SH-SY5Y (cell line): Measurements from ENCODE around the gene MCEMP1.

Experiments
- GATA2 ChIP-seq: IDR thresholded peaks from 2 replicates; pipeline ENCODE4 v1.6.1; 2011; ENCODE audit warnings: mild to moderate bottlenecking, low read depth, low read length
- GATA3 ChIP-seq: IDR thresholded peaks from 2 replicates; pipeline ENCODE4 v1.6.1; 2011; ENCODE audit warnings: low read depth, mild to moderate bottlenecking, low read length, moderate library complexity

Gene MCEMP1

DNA sequence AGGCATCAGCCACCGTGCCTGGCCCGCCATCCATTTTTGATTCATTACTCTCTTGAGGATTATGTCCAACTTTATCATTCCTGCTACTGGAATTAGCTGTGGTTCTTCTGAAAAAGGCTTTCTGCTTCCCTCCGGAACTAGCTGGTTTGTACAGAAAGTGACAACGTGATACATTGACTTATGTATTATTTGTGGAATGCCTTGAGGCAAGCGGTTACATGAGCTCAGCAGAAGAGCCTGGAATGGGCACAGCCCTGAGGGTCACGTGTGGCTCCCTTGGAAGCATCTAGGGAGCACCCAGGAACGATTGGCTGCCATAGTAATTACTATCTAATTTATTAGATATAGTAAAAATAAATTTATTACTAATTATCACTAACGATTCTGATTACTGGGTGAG, 22.5 kb upstream of the MCEMP1 start:
- TF ChIP-seq GATA2 (no peak), GATA3 (no peak)

DNA sequence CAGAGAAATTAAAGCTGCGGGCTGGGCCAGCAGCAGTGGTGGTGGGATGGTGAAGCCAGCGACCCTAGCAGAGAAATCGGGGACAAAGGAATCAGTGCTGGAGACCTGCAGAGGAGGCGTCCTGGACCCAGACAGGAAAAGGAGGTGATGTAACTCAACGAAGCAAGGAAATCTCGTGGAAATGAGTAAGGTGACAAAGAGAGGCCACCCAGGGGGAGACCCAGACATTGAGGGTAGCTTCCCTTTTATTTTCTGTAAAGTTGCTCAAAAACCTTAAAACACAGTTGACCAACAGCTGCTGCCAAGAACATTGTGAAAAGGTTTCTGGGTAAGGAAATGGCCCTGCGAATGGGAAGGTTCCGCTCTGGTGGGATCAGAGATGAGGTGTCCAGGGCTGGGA, 21.3 kb upstream of the MCEMP1 start:
- TF ChIP-seq GATA3 (no peak), GATA2 (no peak)

DNA sequence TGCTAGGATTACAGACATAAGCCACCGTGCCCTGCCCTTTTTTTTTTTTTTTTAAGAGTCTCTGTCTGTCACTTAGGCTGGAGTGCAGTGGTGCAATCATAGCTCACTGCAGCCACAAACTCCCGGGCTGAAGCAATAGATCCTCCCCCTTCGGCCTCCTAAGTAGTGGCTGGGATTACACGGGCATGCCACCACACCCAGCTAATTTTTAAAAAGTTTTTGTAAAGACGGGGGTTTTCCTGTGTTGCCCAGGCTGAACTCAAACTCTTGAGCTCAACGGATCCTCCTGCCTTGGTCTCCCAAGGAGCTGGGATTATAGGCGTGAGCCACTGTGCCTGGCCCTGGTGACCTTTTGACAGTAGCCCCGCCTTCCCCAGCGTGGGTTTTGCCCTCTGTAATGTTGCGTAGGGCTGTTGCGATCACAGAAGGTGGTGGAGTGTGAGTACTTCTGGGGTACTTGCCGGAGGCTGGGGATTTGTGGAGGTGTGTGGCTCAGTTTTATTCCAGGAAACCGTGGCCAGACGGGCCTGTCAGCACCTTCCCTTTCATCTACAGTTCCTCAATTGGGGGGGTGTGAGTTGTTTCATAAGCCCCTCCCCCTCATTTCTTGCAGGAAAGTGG, 19.6 kb upstream of the MCEMP1 start:
- TF ChIP-seq GATA3 (no peak), GATA2 (no peak)

DNA sequence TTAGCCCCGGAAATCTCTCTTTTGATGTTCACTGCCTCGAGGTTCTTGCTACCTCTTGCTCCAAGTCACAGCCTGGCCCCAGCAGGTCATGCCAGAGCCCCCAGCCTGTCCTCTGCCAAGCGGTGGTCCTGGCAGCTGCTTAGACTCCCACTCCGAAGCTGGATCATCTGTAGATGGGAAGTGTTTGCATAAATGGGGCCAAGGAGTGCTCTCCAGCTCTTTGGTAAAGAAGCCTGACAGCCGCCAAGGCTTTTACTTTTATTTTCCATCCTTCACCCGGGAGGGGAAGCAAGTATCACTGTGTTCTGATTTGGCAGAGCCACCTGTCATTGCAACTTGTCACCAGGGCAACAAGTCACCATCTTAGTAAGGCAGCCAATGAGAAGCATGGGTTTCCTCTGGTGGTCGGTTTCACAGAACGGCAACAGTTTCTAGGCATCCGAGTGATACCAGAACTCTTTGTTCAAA, 18.6 kb upstream of the MCEMP1 start:
- TF ChIP-seq GATA3: no peak
- no peak for TF ChIP-seq GATA2

DNA sequence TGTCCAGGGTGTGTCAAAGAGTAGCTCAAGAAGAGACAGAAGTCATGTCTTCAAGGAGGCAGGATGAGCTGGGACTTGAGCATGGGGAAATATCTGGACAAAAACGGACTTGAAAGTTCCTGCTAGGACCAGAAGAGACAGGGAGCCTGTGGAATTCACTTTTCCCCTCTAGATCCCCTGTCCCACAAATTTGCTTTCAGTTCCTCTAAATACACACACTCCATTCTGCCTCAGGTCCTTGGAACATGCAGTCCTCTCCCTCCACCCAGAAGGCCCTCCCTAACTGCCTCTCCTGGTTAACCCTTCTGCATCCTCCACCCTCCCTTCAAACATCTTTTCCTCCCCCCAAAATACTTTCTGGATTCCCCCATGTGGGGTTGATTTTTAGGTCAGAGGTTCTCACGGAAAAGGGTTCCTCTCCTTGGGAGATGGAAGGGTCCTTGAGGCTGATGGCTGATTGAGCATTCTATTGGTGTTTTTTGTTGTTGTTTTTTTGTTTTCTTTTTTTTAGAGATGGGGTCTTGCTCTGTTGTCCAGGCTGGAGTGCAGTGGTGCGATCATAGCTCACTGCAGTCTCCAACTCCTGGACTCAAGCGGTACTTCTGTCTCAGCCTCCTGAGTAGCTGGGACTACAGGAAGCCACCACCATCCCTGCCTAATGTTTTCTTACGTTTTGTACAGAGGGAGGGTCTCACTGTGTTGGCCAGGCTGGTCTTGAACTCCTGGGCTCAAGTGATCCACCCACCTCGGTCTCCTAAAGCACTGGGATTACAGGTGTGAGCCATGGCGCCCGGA, 14.9 kb upstream of the MCEMP1 start:
- no peak for TF ChIP-seq GATA3
- no peak for TF ChIP-seq GATA2

DNA sequence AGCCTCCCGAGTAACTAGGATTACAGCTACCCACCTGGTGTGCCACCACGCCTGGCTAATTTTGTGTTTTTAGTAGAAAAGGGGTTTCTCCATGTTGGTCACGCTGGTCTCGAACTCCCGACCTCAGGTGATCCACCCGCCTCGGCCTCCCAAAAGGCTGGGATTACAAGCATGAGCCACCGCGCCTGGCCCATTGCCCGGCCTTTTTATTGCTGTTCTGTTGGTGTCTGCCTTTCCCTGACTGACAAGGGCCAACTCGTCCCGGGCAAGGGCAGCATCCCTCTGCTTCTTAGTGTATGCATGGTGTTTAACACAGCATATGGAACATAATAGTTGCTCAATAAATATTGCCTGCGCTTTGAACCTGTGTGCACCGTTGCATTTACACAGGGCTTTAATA, 14.2 kb upstream of the MCEMP1 start:
- no peak for TF ChIP-seq GATA3
- TF ChIP-seq GATA2: no peak

DNA sequence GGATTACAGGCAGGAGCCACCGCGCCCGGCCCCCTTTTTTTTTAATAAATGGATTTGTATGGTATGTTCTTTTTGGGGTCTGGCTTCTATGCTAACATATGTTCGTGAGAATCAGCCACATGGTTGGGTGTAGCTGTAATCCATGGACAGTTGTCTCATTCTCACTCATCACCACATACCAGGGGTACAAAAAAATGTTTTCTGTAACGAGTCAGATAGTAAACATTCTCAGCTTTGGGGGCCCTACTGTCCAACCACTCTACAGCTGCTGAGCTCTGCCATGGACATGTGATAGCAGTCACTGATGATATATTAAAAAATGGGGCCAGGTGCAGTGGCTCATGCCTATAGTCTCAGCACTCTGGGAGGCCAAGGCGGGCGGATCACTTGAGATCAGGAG, 13.2 kb upstream of the MCEMP1 start:
- TF ChIP-seq GATA3 (no peak), GATA2 (no peak)

DNA sequence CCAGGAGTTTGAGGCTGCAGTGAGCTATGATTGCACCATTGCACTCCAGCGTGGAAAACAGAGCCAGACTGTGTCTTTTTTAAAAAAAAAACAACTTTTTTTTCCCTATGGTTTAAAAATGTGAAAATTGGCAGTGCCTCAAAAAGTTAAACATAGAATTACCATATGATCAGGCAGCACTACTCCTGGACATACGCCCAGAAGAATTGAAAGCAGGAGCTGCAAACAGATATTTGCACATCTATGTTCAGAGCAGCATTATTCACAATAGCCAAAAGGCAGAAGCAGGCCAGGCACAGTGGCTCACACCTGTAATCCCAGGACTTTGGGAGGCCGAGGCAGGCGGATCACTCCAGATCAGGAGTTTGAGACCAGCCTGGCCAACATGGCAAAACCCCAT, 11.8 kb upstream of the MCEMP1 start:
- TF ChIP-seq GATA3 (no peak), GATA2 (no peak)

DNA sequence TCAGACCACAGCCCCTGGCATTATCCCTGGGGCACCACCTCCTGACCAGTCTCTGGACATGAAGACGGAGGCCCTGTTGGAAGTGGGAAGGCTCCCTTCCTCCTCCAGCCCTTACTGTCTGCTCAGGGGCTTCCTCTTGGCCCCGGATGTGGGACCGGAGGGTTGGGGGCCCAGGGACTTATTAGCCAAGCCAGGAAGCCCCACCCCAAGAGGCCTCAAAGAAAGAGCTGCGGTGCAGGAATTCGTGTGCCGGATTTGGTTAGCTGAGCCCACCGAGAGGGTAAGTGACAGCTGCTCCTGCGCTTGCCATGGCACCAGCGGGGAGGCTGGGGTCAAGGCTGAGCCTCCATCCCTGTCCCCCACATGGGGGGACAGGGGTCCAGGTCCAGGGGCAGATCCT, 8.0 kb upstream of the MCEMP1 start, which contains the start of gene RETN:
Gene RETN, plus strand, starts transcription at position 208 of the 400 bp plus-strand sequence. CDS start 278 bp downstream, outside the sequence.
- TF ChIP-seq GATA2 (no peak), GATA3 (no peak)

DNA sequence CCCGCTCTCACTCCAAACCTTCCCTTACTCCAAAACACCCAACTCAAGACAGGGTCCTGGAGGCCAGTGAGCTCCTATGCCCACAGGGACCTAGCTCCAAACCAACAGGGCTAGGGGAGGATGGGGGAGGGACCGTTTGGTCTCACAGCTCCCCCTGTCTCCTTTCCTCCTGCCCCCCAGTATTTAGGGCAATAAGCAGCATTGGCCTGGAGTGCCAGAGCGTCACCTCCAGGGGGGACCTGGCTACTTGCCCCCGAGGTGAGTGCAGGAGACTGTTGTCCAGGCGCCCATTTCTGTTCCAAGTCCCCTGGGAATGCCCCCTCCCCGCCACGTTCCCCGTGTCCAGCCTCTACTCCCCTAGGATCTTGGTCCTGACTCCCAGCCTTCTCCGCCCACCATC, 7.2 kb upstream of the MCEMP1 start:
- TF ChIP-seq GATA2 (no peak), GATA3 (no peak)

DNA sequence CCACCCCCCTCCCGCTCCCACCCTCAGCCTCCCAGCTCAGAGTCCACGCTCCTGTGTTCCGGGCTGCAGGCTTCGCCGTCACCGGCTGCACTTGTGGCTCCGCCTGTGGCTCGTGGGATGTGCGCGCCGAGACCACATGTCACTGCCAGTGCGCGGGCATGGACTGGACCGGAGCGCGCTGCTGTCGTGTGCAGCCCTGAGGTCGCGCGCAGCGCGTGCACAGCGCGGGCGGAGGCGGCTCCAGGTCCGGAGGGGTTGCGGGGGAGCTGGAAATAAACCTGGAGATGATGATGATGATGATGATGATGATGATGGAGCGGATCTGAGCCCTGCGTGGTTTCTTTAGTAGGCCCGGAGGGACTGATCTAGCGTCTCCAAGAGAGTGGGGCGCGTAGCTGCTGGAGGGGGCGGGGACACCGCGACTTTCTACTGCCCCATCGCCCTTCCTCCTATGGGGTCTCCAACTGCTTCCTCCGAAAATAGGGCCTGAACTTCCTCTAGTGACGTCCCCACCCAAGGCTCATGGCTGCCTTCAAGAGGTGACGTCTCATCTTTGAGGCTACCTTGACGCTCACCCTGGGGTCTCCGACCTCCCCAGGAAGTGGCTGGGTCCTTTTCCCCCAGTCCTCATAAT, 6.6 kb upstream of the MCEMP1 start:
- TF ChIP-seq GATA2 (no peak), GATA3 (no peak)

DNA sequence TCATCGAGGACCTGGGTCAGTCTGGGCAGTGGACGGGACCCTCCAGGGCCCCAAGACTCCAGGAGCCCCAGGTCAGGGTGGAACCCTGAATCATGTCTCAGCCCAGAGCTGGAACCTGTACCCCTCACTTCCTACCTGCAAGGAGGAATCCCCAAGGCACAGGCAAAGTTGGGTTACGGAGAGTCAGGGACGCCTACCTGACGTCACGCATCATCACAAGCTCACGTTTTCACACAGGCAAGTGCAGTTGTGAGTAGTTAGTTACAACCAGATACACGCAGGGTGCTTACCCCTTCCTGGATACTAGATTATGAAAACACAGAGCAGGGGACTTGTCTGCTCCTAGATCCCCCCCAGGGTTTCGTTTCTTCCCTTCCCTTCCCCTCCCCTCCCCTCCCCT, 6.1 kb upstream of the MCEMP1 start:
- TF ChIP-seq GATA2 (no peak), GATA3 (no peak)

DNA sequence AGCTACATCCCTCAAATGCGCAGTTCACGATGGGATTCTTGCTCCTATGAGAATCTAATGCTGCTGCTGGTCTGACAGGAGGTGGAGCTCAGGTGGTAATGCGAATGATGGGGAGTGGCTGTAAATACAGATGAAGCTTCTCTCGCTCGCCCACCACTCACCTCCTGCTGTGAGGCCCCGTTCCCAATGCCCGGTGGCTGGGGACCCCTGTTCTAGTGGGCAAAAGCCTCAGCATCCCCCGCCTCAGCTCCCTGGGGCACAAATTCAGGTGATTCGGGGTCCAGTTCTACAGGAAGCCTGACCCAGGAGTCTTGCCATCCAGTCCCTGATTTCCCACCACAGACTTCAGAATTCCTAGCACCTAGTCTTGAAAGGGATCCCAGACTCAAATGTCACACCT, 4.4 kb upstream of the MCEMP1 start:
- no peak for TF ChIP-seq GATA2

DNA sequence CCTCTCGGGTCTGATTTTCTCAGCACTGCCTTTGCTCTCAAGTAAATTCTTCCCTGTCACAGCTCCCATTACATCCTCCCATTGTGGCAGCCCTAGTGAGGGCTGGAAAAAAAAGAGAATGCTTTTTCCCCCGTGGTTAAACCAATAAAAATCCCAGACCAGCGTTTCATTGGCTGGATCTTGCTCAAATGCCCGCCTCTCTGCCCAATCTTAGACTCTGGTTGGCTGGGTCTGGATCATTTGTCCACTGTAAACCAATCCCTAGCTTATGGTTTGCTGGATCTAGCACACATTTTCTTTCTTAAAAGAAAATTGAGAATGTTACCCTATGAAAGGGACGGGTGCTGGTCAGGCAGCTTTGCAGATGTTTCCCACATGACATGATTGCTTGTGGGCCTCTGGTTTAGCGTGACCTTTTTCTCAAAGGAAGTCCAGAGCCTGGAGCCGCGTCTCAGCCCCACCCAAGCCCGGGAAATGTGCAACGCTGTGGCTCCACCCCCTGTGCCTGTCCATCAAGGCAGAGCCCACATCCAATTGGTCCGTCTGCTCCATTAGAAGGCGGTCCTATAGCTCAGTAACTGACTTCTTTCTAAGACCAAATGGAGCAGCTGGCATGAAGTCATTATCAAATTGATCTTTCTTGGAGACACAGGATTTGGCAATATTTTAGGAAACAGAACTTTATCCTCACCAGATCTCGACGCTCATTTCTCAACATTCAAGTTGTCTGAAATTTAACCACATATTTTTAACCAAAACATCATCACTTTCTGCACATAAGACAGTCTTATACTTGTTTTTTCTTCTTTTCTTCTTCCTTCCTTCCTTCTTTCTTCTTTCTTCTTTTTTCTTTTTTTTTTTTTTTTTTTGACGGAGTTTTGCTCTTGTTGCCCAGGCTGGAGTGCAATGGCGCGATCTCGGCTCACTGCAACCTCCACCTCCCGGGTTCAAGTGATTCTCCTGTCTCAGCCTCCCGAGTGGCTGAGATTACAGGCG, 2.6 kb upstream of the MCEMP1 start:
- TF ChIP-seq GATA2 (no peak), GATA3 (no peak)

DNA sequence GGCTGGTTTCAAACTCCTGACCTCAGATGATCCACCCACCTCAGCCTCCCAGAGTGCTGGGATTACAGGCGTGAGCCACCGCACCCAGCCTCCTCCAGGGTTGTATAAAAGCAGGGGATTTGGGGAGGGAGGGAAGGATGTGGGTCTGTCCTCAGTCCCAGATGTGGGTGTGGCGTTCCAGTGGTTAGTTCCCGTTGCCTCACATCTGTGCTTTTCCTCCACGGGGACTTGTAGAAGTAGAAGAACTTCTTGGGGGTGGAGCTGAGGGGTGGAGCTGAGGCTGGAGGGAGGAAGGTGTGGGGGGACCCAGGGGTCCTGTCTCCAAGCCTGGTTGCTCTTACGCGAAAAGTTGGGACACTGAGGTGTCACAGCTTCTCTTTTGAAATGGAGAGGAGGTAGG, 514 bp upstream of the MCEMP1 start:
- TF ChIP-seq GATA3 (no peak), GATA2 (no peak)
